ELF-1 (cell line): Measurements from ENCODE around the gene MAP3K13.
"Not testable (repeated sequence)": the region's sequence is repeated elsewhere in the genome, so short reads cannot be mapped to it uniquely, and the experiment has no call there.

Experiments
- DNase-seq: peaks from one replicate; pipeline ENCODE4 v3.0.0-alpha.2; 2016; ENCODE audit warnings: low read depth, low spot score

The MAP3K13 gene

GRCh38 chr3:185341616-185342458, 21.1 kb upstream of the MAP3K13 start:
- no peak for DNase-seq

- DNase-seq: no peak
Observed at GRCh38 chr3:185342459-185343174, 20.3 kb upstream of the MAP3K13 start.

DNA sequence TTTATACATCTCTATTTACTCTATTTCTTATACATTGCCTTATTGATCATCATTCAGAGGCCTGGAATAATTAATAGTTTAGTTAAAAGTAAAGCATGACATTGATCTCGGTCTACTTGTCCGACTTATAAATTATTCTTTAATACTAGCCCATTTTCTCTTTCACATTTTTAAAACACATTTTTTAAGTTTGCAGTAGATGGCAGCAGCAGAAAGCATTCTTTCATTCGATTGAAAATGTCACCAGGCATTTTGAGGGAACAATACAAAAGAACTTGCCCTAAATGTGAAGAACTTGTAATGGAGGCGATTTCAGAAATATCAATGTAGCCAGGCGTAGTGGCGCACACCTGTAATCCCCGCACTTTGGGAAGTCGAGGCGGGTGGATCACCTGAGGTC, 15.5 kb upstream of the MAP3K13 start:
- no peak for DNase-seq

DNA sequence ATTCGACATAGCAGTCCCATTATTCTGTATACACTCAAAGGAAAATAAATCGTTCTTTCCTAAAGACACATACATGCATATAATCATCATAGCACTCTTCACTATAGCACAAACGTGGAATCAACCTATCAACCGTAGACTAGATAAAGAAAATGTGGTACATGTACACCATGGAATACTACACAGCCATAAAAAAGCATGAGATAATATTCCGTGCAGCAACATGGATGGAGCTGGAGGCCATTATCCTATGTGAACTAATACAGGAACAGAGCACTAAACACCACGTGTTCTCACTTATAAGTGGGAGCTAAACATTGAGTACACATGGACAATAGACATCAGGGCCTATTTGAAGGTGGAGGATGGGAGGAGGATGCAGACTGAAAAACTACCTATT, 12.1 kb upstream of the MAP3K13 start:
- no peak for DNase-seq

GRCh38 chr3:185351396-185351795, 11.5 kb upstream of the MAP3K13 start:
- no peak for DNase-seq

DNA sequence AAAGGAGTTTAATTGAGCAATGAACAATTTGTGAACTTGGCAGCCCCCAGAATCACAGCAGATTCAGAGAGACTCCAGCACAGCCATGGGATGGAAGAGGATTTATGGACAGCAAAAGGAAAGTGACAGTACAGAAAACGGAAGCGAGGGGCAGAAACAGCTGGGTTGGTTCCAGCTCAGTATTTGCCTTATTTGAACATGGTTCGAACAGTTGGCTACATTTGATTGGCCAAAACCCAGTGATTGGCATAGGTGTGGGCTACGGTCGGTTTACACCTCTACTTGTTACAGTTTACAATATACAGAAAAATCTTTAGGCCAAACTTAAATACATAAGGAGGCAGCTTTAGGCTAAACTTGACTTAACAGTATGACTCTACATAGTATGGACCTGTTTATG, 9.7 kb upstream of the MAP3K13 start:
- no peak for DNase-seq

DNA sequence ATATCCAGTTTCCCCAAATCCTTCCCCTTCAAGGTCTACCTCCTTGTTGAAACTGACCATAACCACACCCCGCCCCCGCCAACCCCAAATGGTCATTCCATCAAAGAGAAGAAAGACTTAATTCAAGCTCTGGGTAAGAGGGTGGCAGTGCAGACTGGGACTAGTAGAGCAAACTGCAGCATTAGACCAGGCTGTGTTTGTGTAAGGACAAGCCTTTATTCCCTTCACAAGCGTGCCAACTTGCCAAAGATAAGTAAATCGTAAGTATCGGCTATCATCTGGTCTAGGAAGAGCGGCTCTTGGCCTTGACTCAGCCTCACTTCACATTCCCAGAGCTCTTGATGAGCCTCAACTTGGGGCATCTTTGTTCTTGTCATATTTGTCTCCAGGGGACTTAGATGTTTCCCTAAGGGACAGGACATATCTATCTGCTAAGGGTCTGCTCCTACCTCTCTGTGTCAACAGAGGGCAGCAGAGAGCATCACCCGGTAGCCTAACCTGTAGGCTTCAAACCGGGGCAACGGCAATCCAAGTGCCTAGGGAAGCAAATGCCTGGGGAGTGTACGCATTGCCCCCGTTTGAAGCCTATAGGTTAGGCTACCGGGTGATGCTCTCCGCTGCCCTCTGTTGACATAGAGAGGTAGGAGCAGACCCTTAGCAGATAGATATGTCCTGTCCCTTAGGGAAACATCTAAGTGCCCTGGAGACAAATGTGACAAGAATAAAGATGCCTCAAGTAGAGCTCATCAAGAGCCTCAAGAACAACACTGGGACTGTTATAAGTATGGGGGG, 8.9 kb upstream of the MAP3K13 start:
- peak; percentile 93 for DNase-seq

GRCh38 chr3:185356499-185356898, 6.4 kb upstream of the MAP3K13 start:
- no peak for DNase-seq

GRCh38 chr3:185361920-185362319, 1.0 kb upstream of the MAP3K13 start:
- DNase-seq: no peak

DNA sequence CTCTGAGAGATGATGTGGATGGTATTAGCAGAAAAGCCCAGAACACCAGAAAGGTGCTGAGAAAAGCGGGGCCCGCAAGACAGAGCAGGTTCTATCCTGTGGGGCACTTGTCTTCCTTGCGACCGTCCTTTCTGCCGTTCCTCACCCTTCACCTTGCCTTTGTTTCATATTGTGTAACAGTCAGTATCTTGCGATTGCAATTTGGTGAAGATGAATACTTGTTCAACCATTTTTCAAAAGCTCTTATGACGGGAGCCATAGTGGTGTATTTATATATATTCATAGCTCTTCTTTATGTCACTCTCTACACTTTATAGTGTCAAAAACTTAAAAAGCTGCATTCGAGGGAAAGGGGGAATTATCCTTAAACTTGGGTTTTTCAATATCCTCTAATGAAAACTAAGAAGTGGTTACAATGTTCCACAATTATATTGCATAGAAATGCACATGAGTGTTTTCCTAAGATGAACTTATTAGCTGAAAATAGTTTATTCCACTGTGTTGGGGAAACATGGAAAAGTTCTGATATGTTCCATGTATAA, 797 bp downstream of the MAP3K13 start:
- DNase-seq: no peak

DNA sequence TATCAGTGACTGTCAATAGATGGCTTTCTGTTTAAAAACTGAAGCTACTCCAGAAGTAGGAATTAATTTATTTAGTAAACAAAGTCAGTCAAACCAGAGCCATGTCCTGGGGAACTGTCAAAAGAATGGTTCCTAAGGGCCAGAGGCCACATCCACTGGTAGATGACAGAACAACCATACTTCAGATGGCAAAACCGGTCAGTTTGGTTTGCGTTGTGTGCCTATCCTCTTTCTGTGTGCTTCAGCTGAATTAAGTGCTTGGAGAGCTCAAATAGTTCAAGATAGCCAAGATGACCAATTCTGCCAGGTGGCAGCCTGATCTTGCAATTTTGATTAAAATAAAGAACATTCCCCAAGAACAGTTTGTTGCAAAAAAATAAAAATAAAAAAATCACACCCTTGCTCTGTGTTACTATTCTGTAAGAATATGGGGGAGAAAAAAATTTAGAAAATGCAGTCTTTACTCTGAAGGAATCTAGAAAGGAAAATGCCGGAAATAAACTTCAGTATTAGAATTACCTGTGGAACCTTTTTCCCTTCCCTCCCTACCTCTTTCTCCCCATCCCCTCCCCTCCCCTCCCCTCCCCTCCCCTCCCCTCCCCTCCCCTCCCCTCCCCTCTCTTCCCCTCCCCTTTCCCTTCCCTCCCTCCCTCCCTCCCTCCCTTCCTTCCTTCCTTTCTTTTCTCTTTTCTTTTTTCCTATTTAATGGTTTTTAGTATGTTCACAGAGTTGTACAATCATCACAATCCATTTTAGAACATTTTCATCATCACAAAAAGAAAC, 2.5 kb downstream of the MAP3K13 start:
- DNase-seq: peak; percentile 79

- DNase-seq: no peak
Observed at GRCh38 chr3:185366074-185366335, 3.1 kb downstream of the MAP3K13 start.

- no peak for DNase-seq
Observed at GRCh38 chr3:185366913-185367312, 4.0 kb downstream of the MAP3K13 start.

- DNase-seq: not testable (repeated sequence)
Observed at GRCh38 chr3:185370349-185370748, 7.4 kb downstream of the MAP3K13 start.

DNA sequence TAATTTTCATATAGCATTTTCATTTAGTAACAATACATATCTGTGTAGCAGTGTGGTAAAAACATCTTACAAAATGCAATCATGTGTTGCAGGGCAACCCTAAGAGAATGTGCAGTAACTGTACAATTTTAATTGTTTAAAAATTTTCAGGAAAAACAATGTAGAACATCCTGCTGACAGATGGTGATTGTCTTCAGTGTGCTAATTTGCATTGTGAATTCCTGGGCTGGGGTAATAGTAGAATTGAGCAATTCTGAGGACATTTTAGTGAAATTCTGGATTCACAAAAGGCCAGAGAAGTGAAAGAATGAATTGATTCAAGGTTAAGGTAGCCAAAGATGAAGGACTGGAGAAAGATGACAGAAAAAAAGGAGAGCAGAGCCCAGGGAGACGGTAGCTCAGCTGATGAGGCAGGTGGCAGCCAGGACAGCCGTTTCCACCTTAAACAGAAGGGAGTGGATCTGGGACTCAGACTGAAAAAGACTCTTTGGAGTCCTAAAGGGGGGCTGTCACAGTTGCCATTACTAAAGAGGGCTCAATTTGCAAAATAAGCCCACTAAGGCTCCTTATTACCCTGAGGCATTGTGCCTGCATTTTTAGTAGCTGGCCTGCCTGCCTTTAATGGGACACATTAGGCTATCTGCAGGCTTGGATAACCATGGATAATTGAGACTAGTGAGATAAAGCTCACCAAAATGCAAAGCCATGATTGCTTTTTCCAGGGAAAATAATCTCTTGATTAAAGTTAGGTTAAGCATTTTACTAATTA, 8.6 kb downstream of the MAP3K13 start:
- peak; percentile 55 for DNase-seq

GRCh38 chr3:185381320-185382058, 18.6 kb downstream of the MAP3K13 start:
- no peak for DNase-seq

GRCh38 chr3:185382154-185382553, 19.2 kb downstream of the MAP3K13 start:
- no peak for DNase-seq

- not testable (repeated sequence) for DNase-seq
Observed at GRCh38 chr3:185386515-185386914, 23.6 kb downstream of the MAP3K13 start.

DNA sequence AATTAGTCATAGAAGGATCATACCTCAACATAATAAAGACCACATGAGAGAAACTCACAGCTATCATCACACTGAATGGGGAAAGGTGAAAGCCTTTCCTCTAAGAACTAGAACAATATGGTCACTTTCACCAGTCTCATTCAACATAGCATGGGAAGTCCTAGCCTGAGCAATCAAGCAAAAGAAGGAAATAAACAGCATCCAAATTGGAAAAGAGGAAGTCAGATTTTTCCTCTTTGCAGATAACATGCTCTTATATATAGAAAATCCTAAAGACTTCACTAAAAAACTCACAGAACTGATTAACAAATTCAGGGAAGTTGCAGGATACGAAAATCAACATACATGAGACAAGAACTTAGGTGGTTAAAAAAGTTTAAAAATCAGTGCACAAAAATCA, 24.7 kb downstream of the MAP3K13 start:
- no peak for DNase-seq

DNA sequence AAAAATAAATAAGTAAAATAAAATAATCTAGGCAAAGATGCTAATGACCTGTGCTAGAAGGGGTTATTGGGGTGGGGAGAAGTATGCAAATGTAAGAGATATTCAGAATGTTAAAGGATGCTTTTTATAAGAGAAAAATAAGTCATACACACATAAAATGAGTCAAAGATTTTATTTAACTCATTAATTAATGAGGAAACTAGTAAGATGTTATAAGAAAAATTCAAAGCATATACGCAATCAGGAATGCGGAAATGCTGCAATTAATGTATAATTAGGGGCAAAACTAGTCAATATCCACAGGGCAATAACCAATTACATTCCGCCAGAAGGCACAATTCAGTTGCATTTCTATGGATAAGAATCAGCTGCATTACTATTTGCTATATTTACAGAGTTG, 30.1 kb downstream of the MAP3K13 start:
- DNase-seq: no peak
